ACHN (cell line): Measurements from ENCODE around the gene TMEM72.

ENCODE experiments used
- DNase-seq: peaks from one replicate; pipeline ENCODE4 v3.0.0-alpha.2; 2015
- in situ Hi-C: cut with HindIII; loops from 2 replicates; pipeline ENCODE4 v1.10.0; 2017; ENCODE audit warnings: low sequenced_read_pairs, low pct_ligation_motif_present, low pct_unique_long_range_greater_than_20kb

Gene TMEM72

DNA sequence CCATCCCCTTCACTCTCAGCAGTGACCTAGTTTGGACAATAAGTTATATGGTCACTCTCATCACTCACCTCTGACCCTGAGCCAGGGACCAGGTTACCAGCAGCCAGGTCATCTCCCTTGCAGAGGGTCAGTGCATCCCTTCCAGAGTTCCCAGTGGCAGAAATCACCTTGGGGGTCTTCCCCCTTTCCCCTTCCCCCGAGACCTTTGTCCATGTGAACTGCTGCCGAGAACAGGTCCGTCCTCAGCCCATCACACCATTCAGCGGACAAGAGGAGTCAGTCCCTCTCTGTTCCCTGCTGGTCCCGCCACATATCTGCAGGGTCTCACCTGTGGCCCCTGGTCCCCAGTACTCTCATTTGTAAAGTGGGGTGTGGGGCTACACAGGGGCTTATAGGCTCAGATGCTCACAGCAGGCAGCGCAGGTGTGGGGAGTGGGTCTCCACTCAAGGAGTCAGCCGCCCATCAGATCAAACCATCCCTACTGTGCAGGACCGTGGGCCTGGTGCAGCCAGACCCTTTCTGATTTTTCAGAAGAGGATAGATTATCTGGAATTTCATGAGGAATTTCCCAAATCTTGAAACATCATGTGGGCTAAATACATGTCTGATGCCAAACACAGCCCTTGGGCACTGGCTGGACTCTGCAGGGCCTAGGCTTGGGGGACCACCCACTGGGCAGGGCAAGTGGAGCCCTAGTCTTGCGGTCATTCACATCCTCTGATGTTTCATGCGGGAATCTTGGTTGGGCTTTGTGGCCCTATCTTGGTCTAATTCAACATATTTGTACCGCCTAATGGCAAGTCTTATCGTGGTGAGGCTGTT lies 61.0 kb downstream of the TMEM72 start:
- DNase-seq = no peak
- in situ Hi-C loops = no loop called here

DNA sequence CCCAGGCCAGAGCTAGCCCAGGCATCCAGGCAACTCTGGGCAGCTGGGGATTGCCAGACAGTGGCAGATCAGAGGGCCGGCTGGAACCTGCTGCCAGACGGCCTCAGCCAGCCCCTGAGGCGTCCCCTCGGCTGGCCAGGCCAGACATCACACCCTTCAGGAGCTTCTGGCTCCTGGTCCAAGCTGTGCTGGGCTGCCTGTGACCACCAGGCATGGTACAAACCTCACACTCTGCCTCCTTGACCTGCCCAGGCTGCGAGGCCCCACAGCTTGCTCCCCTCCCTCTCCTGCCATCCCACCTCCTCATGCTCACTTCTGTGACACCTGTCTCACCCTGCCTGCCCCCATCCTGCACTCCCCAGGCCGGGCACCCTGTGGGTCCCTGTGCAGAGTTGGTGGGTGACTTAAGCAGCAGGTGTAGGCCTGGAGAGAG lies 61.8 kb downstream of the TMEM72 start:
- in situ Hi-C loops = no loop called here
- DNase-seq = no peak

- DNase-seq = no peak
- in situ Hi-C loops = no loop called here
Measured at GRCh38 chr10:44973323-44974081, 62.4 kb downstream of the TMEM72 start.

- no peak for DNase-seq
- in situ Hi-C loops = no loop called here
Measured at GRCh38 chr10:44974082-44974627, 63.0 kb downstream of the TMEM72 start.

- peak; percentile 57 for DNase-seq
- in situ Hi-C loops = no loop called here
Measured at GRCh38 chr10:44974628-44975430, 63.7 kb downstream of the TMEM72 start.

DNA sequence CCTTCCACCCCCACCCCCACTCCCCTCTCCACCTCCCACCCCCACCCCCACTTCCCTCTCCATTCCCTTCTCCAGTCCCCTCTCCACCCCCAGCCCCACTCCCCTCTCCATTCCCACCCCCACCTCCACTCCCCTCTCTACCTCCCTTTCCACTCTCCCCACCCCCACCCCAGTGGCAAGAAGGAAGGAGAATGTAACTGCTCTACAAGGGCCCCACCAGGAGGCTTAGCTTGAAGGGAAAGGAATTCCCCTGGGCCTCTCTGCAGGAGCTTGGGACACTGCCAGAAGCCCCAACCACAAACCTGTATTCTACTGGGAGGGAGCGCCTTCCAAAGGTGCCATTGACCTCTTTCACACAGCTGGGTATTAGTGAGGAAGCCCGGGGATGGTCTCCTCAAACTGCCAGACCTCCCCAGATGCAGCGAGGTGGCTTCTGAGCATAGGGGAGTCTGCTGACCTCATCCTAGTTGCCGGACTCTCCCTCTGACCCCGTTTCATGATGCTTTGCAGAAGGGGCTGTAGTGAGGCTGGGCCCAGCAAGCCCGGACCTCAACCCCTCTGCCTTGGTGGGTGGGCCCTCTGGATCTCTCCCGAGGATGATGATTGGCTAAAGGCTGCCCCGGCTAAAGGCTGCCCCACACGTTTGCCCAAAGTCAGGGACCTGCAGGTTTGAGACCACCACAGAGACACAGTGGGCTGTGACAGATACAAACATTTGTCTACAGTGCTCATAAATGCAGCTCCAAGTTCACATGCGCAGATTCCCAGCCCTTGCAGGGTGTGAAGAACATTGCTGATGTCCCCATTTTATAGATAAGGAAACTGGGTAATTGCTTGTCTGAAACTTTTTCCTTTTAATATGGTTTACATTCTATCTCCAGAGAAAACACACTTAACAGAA lies 64.5 kb downstream of the TMEM72 start:
- in situ Hi-C loops = no loop called here
- peak; percentile 72 for DNase-seq

- DNase-seq = no peak
- in situ Hi-C loops = no loop called here
Measured at GRCh38 chr10:44976352-44977198, 65.4 kb downstream of the TMEM72 start.

GRCh38 chr10:44977287-44978212 lies 66.4 kb downstream of the TMEM72 start:
- DNase-seq = no peak

DNA sequence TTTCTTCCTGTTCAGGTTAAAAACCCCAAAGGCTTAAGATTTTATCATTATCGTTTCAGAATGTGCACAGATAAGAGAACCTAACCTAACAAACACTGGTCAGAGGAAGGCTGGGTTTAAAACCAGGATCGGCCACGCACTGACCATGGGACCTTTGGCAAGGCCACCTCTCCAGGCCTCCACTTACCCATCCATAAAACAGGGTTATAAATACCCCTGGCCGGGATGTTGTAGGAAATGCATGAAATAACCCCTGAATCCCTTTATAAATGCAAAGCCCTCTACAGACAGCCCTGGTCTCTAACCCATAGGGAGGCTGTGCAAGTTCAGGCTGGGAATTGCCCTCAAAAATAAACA lies 67.1 kb downstream of the TMEM72 start:
- no peak for DNase-seq
- in situ Hi-C loops = no loop called here

More at GRCh38 chr10:44977287-44978212, 66.4 kb downstream of the TMEM72 start:
- in situ Hi-C loops = no loop called here

DNA sequence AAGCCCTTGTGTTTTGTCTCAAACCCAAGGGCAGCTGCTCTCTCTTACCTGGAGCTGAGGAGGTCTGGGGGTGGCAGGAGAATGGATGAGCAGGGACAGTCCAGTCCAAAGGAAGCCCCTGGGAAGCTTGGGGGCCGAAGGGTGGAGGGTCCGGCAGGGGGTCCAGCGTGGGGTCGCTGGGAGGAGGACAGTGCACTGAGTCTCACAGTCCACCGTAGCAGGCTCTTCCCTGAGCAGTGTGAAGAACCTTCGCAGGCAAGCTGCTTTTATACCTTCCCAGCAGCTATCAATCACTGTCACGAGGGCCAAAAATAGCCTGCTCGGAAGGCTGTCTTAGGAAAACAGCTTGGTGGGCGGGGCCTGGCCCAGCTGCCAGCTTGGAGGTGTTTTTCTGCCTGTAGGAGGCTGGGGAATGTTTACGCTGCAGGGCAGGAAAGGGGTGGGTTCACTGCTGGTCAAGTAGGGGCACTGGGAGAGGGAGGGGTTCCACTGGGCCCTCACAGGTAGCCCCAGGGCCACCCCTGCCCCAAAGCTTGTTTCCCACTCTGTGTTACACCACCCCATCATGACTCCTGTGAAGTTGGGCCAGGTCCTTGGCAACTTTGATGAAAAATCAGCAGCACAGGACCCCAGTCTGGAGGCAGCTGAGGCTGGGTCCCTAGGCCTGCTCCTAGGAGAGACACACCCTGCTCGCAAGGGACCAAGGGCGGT lies 67.6 kb downstream of the TMEM72 start, which contains the start of gene DEPP1:
Gene DEPP1 (minus strand): TSS at position 240 of the 711 bp plus-strand sequence. CDS start 779 bp downstream, outside the sequence.
- in situ Hi-C loops = no loop called here
- DNase-seq = peak; percentile 92

GRCh38 chr10:44979281-44980191 lies 68.4 kb downstream of the TMEM72 start:
- in situ Hi-C loops = no loop called here
- DNase-seq = no peak

- no peak for DNase-seq
- in situ Hi-C loops = no loop called here
Measured at GRCh38 chr10:44980309-44981171, 69.4 kb downstream of the TMEM72 start.

DNA sequence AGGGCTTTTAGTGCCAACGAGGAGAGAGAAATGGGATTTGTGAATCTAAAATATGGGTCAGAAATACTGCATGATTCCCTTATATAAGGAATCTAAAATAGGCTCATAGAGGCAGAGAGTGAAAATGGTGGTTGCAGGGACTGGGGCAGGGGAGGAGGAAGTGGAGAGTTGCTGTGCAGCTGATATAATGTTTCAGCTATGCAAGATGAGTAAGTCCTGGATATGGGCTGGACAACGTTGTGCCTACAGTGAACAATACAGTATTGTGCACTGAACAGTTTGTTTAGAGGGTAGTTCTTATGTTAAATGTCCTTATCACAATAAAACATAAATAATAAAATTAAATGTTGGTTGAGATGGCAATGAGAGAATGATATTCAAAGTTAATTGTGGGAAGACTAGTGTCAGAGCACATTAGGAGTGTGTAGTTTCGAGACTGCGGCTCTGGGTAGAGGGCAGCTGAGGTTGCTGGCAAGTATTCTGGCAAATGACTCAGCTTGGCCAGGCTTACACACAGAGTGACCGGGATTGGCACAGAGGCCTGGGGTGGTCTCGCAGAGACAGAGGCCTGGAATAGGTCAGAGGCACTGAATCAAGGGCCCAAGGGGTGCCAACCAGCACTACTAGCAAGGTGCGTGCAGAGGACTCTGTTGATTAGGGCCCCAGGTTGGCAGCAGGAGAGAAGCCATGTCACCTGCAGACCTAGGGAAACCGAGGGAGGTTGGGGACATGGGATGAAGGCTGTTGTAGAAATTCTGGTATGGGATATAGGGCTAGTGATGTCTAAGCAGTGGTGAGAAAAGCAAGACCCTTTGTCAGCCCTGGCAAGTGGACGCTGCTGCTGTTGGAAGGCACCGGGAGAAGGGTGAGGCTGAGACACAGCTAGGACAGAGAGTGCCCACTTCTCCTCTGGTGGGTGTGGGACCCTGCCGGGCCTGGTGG lies 70.3 kb downstream of the TMEM72 start:
- in situ Hi-C loops = no loop called here
- DNase-seq = peak; percentile 88
